ENCODE data around the gene CCDC107.

CCDC107 gene

DNA sequence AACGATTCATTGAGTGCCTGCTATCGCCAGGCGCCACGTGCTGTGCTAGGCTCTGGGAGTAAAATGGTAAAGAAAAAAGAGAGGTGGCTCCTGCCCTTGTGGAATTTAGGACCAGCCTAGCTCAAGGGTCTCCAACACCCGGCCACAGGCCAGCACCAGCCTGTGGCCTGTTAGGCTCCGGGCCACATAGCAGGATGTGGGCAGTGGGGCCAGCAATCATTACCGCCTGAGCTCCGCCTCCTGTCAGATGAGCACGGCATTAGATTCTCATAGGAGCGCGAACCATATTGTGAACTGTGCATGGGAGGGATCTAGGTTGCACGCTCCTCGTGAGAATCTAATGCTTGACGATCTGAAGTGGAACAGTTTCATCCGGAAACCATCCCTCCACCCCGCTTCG is 1.7 kb upstream of the CCDC107 start:
- Histone ChIP-seq H3K9me3 (no peaks in the 10 kb centered on the region), H3K4me1 (0 out of 2 replicates have a peak, but pooled peaks cover 3% of the 10 kb centered on the region), H3K4me3 (ENCODE audit: low read depth, low read length) (no peak overlapping the region), H3K36me3 (peaks cover 4% of the 10 kb centered on the region), H3K27me3 (no peaks in the 10 kb centered on the region)
- TF ChIP-seq, protein P1, sequence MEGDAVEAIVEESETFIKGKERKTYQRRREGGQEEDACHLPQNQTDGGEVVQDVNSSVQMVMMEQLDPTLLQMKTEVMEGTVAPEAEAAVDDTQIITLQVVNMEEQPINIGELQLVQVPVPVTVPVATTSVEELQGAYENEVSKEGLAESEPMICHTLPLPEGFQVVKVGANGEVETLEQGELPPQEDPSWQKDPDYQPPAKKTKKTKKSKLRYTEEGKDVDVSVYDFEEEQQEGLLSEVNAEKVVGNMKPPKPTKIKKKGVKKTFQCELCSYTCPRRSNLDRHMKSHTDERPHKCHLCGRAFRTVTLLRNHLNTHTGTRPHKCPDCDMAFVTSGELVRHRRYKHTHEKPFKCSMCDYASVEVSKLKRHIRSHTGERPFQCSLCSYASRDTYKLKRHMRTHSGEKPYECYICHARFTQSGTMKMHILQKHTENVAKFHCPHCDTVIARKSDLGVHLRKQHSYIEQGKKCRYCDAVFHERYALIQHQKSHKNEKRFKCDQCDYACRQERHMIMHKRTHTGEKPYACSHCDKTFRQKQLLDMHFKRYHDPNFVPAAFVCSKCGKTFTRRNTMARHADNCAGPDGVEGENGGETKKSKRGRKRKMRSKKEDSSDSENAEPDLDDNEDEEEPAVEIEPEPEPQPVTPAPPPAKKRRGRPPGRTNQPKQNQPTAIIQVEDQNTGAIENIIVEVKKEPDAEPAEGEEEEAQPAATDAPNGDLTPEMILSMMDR (IDR thresholded peaks at IDR 0.05; ENCODE audit: low read depth, low read length) = no peak
- no peak for DNase-seq

DNA sequence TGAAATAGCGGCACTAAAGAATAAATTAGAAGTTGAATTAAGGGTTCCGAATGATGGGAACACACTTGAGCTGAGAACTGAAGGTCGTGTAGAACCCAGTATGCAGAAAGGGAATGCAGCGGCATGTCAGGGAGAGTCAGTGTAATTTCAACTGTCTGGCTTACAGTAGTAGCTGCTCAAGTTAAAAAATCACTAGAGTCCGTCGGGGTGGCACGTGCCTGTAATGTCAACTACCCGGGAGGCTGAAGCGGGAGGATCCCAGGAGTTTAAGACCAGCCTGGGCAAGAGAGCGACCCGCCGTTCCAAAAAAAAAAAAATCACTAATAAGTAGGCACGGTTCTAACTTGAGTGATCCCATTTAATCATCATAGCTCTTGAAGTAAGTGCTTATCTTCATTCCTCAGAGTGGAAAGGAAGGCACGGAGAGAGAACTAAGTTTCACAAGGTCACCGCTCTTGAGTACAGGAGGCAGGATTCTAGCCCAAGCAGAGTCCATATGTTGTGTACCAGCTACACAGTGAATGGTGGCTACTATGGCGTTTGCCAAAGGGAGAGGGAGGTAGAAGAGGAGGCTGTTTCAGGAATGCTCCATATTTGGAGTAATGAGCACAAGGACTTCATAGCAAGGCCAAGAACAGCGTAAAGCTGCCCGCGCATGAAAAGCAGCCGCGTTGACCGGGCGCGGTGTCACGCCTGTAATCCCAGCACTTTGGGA is 1.1 kb upstream of the CCDC107 start:
- Histone ChIP-seq H3K4me1 (0 out of 2 replicates have a peak, but pooled peaks cover 3% of the 10 kb centered on the region), H3K27me3 (no peaks in the 10 kb centered on the region), H3K9me3 (no peaks in the 10 kb centered on the region), H3K4me3 (ENCODE audit: low read depth, low read length) (peak overlapping the region; percentile 72), H3K36me3 (peaks cover 4% of the 10 kb centered on the region)
- TF ChIP-seq, protein P1 (IDR thresholded peaks at IDR 0.05; ENCODE audit: low read depth, low read length) = no peak
- DNase-seq = no peak

DNA sequence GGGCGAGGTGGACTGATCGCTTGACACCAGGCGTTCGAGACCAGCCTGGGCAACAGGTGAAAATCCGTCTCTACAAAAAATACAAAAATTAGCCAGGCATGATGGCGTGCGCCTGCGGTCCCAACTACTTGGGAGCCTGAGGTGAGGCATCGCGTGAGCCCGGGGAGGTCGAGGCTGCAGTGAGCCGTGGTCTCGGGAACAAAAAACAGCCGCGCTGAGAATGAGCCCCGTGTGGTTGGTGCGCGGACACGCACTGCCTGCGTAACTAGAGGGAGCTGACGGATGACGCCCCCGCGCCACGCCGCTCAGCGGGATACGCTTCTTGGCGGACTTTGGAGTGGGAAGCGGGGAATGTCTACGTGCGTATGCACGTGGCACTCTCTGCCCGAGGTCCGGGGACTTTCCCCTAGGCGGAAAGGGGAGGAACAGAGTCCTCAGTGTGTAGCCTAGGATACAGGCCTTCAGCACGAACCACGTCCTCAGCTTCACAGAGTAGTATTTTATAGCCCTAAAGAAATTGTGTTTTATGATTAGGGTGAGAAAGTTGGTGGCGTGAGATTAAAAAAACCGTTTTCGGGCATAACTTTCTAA is 451 bp upstream of the CCDC107 start, which contains the start of gene RMRP:
TSS of gene RMRP (minus strand) at position 474 of the 591 bp plus-strand sequence.
- 0 out of 2 replicates have a peak, but pooled peaks cover 3% of the 10 kb centered on the region for H3K4me1 ChIP-seq
- H3K4me3 ChIP-seq (ENCODE audit: low read depth, low read length) = peak within 1 kb of the TSS; percentile 72
- no peaks in the 10 kb centered on the region for H3K9me3 ChIP-seq
- TF ChIP-seq, protein P1 (IDR thresholded peaks at IDR 0.05; ENCODE audit: low read depth, low read length) = no peak
- peak; percentile 98 for DNase-seq
- H3K36me3 ChIP-seq = peaks cover 4% of the 10 kb centered on the region
- H3K27me3 ChIP-seq = no peaks in the 10 kb centered on the region

GRCh38 chr9:35658968-35659220 is 802 bp downstream of the CCDC107 start:
- Histone ChIP-seq H3K9me3 (no peaks in the 10 kb centered on the region), H3K36me3 (peaks cover 4% of the 10 kb centered on the region), H3K4me1 (0 out of 2 replicates have a peak, but pooled peaks cover 3% of the 10 kb centered on the region), H3K4me3 (ENCODE audit: low read depth, low read length) (peak overlapping the region; percentile 72), H3K27me3 (no peaks in the 10 kb centered on the region)
- TF ChIP-seq, protein P1 (IDR thresholded peaks at IDR 0.05; ENCODE audit: low read depth, low read length) = no peak
- peak; percentile 33 for DNase-seq

DNA sequence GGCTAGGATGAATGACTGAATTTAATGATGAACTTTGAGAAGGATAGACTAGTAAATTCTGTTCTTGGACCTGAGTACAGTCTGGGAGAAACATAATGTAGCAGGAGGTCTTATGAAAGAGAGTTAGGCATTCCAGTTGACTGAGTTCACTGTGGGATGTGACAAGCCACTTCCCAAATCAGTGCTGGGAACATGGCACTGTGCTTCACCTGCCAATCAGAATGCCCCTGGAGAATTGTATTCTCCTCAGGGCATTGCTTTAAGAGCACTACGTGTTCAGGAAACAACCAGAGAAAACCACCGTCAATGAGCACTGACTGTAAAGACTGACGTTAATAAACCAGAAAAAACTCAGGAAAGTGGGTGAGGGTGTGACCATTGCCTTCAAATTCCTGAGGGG is 1.2 kb downstream of the CCDC107 start:
- Histone ChIP-seq H3K4me1 (0 out of 2 replicates have a peak, but pooled peaks cover 3% of the 10 kb centered on the region), H3K36me3 (peaks cover 4% of the 10 kb centered on the region), H3K9me3 (no peaks in the 10 kb centered on the region), H3K4me3 (ENCODE audit: low read depth, low read length) (peak overlapping the region; percentile 72), H3K27me3 (no peaks in the 10 kb centered on the region)
- DNase-seq = no peak
- TF ChIP-seq, protein P1 (IDR thresholded peaks at IDR 0.05; ENCODE audit: low read depth, low read length) = no peak

DNA sequence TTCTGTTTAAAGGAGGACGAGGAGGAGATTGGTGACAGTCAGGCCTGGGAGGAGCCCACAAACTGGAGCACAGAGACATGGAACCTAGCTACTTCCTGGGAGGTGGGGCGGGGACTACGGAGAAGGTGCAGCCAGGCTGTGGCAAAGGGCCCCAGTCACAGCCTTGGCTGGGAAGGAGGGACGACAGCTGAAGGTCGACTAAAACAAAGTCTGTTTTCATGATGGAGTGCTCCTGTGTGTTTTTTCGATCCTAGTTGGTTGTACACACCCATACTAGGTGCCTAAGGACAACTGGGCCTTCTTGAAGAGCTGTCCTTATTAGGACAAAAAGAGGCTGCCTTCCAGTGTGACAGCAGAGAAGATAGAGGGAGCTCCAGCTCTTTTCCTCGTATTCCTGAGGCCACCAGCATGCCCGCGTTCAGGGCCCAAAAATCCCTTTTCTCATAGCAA is 2.9 kb downstream of the CCDC107 start:
- TF ChIP-seq, protein P1 (IDR thresholded peaks at IDR 0.05; ENCODE audit: low read depth, low read length) = peak; percentile 41
- Histone ChIP-seq H3K36me3 (peaks cover 4% of the 10 kb centered on the region), H3K27me3 (no peaks in the 10 kb centered on the region), H3K4me1 (0 out of 2 replicates have a peak, but pooled peaks cover 3% of the 10 kb centered on the region), H3K4me3 (ENCODE audit: low read depth, low read length) (no peak overlapping the region), H3K9me3 (no peaks in the 10 kb centered on the region)
- no peak for DNase-seq
